Ascending aorta (tissue), 2 donors: ENCODE measurements around the gene NOX1. TPM values are rescaled to one million over a fixed set of nuclear protein-coding genes. Genes with fewer than 3 reads are reported as not detected.

Experiments
- DNase-seq, 2 donors: peaks; one replicate each; pipeline ENCODE4 v3.0.0-alpha.2; 2019; ENCODE audit warnings: low spot score in 2 of 2
- H3K27ac ChIP-seq, 2 donors: fragments of 200-600 bp; sonication (generic); one replicate each; pipeline ENCODE4 v1.5.1; 2016 to 2017; ENCODE audit warnings: mild to moderate bottlenecking in 1 of 2
- H3K27me3 ChIP-seq: fragments of 200-600 bp; sonication (generic); one replicate; pipeline ENCODE4 v1.5.1; 2017
- H3K36me3 ChIP-seq, 2 donors: fragments of 200-600 bp; sonication (generic); one replicate each; pipeline ENCODE4 v1.5.1; 2016
- H3K4me1 ChIP-seq, 2 donors: fragments of 200-600 bp; sonication (generic); one replicate each; pipeline ENCODE4 v1.5.1; 2016 to 2017; ENCODE audit warnings: mild to moderate bottlenecking in 1 of 2
- H3K4me3 ChIP-seq, 2 donors: fragments of 200-600 bp; sonication (generic); one replicate each; pipeline ENCODE4 v1.5.1; 2016 to 2017; ENCODE audit warnings: mild to moderate bottlenecking in 1 of 2
- H3K9me3 ChIP-seq, 2 donors: fragments of 200-600 bp; sonication (generic); one replicate each; pipeline ENCODE4 v1.5.1; 2016
- intact Hi-C: fragments of 100-400 bp; cut with DNase I; formaldehyde crosslinking; loops from one replicate; pipeline ENCODE4 v1.15.1; 2023
- total RNA-seq: library from RNA; depleted of rRNA; stranded (reverse); fragments of >200 nt; gene quantifications from one replicate; pipeline ENCODE4 v1.1.0, GENCODE V29; 2016
- TF ChIP-seq, protein P1 (sequence below), 3 experiments: fragments of 200-600 bp in 2 of 3; fragments of 450-650 bp in 1 of 3; sonication (generic) in 2 of 3; IDR thresholded peaks; one replicate each; pipeline ENCODE4 v1.5.1; 2016 to 2019; ENCODE audit warnings: antibody characterized with exemption in 3 of 3, mild to moderate bottlenecking in 1 of 3, moderate library complexity in 1 of 3

Gene NOX1
- not detected for total RNA-seq

DNA sequence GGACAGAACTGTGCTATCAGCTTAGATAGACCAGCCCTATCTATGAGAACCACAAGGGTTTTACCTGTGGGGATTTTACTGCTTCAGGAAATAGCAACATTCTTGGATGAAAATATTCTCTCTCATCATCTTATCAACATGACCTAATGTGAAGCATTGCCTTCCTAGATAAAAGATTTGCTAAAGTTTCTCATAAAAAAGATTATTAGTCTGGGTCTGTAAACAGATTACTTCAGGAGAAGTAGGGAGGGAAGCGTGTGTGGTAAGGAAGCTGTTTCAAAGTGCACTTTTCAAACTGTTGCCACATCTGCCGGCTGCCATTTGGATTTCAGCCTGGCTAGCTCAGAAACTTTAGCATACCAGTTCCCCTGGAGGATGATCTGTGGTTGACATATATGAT, at the start of gene NOX1:
Gene NOX1, minus strand, starts transcription at position 35 of the 400 bp plus-strand sequence. CDS start 220 bp downstream, outside the sequence.
- Histone ChIP-seq H3K36me3 (no peaks in the 10 kb centered on the region), H3K9me3 (no peaks in the 10 kb centered on the region), H3K27ac (no peak within 1 kb of the TSS), H3K4me3 (no peak within 1 kb of the TSS), H3K27me3 (no peaks in the 10 kb centered on the region), H3K4me1 (no peaks in the 10 kb centered on the region)
- no peak for DNase-seq
- intact Hi-C loops: no loop called here
- TF ChIP-seq, protein P1, sequence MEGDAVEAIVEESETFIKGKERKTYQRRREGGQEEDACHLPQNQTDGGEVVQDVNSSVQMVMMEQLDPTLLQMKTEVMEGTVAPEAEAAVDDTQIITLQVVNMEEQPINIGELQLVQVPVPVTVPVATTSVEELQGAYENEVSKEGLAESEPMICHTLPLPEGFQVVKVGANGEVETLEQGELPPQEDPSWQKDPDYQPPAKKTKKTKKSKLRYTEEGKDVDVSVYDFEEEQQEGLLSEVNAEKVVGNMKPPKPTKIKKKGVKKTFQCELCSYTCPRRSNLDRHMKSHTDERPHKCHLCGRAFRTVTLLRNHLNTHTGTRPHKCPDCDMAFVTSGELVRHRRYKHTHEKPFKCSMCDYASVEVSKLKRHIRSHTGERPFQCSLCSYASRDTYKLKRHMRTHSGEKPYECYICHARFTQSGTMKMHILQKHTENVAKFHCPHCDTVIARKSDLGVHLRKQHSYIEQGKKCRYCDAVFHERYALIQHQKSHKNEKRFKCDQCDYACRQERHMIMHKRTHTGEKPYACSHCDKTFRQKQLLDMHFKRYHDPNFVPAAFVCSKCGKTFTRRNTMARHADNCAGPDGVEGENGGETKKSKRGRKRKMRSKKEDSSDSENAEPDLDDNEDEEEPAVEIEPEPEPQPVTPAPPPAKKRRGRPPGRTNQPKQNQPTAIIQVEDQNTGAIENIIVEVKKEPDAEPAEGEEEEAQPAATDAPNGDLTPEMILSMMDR (IDR thresholded peaks at IDR 0.05): no peak

DNA sequence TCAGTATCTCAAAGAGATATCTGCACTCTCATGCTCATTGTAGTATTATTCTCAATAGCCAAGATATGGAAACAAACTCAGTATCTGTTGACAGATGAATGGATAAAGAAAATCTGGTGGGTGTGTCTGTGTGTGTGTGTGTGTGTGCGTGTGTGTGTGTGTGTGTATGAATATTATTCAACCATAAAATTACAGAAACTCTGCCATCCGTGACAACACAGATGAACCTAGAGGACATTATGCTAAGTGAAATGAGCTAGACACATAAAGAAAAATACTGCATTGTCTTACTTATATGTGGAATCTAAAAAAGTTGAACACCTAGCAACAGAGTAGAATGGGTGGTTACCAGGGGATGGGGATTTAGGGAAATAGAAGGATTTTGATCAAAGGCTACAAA, 41.4 kb upstream of the NOX1 start:
- Histone ChIP-seq H3K36me3 (no peaks in the 10 kb centered on the region), H3K4me3 (no peak overlapping the region), H3K9me3 (no peaks in the 10 kb centered on the region), H3K27ac (no peak overlapping the region), H3K27me3 (no peaks in the 10 kb centered on the region), H3K4me1 (no peaks in the 10 kb centered on the region)
- no peak for DNase-seq
- TF ChIP-seq, protein P1 (IDR thresholded peaks at IDR 0.05): no peak
- intact Hi-C loops: no loop called here

DNA sequence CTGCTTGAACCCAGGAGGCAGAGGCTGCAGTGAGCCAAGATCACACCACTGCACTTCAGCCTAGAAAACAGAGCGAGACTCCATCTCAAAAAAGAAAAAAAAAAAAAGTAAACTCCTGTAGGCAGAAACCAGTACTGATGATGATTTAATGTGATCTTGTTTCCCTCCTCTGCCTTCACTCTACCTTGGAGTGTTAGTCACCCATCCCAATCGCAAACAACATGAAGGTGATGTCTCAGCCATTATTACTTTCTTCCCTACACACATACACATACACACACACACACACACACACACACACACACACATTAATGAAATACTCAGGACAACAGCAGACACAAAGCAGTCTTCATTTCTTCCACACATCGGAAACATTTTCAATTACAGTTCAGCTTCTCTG, 39.0 kb upstream of the NOX1 start:
- no peaks in the 10 kb centered on the region for H3K27me3 ChIP-seq
- no peaks in the 10 kb centered on the region for H3K9me3 ChIP-seq
- TF ChIP-seq, protein P1 (IDR thresholded peaks at IDR 0.05): no peak
- intact Hi-C loops: no loop called here
- H3K4me1 ChIP-seq: no peaks in the 10 kb centered on the region
- H3K27ac ChIP-seq: no peak overlapping the region
- H3K4me3 ChIP-seq: no peak overlapping the region
- no peak for DNase-seq
- no peaks in the 10 kb centered on the region for H3K36me3 ChIP-seq

DNA sequence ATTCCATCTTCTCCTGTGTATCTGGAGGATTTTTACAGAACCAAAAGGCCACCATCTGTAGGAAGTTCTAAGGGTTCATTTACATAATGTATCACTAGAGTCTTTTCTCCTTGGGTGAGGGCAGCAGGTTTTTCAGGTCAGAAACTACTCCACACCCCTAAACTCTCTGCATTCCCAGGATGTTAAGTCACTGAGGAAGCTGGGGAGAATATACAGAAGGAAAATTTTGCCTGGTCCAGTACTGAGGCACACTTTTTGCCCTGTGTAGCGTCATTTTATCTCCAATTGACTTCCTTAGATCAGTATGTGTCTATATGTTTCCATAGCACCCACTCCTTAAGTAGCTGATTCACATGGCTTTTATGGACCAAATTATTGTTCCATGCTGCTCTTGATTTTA, 37.6 kb upstream of the NOX1 start:
- no peak for DNase-seq
- Histone ChIP-seq H3K4me1 (no peaks in the 10 kb centered on the region), H3K9me3 (no peaks in the 10 kb centered on the region), H3K4me3 (no peak overlapping the region), H3K27me3 (no peaks in the 10 kb centered on the region), H3K36me3 (no peaks in the 10 kb centered on the region), H3K27ac (no peak overlapping the region)
- intact Hi-C loops: no loop called here
- TF ChIP-seq, protein P1 (IDR thresholded peaks at IDR 0.05): no peak

DNA sequence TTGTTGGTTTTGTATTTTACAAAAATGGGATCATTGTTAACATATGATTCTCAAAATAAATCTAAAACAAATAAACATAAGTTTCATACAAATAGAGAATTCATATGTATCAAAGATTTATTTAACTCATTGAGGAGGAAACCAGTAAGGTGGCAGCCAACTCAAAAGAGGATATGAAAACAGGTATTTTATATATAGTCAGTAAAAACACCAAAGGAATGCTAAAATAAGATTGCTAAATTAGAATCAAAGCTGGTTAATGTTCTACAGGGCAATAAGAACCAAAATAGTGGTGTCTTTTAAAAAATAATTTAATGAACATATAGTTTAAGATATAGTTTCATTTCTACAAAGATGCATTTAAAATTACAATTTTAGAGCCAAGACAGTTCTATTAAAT, 31.5 kb upstream of the NOX1 start:
- no peak for DNase-seq

More for the DNA sequence above, 31.5 kb upstream of the NOX1 start:
- H3K27me3 ChIP-seq: no peaks in the 10 kb centered on the region
- no peak overlapping the region for H3K27ac ChIP-seq
- intact Hi-C loops: no loop called here
- TF ChIP-seq, protein P1 (IDR thresholded peaks at IDR 0.05): no peak
- H3K36me3 ChIP-seq: no peaks in the 10 kb centered on the region
- H3K9me3 ChIP-seq: peaks cover 0 to 5% of the 10 kb centered on the region in 2 donors
- H3K4me1 ChIP-seq: no peaks in the 10 kb centered on the region
- H3K4me3 ChIP-seq: no peak overlapping the region
